Measurements from ENCODE around the gene ZNF438. TPM values are rescaled to one million over a fixed set of nuclear protein-coding genes. Genes with fewer than 3 reads are reported as not detected.

Gene ZNF438
- total and polyA plus RNA-seq, 4 donors, result 7.8 to 19.2 (median 10.2) TPM

DNA sequence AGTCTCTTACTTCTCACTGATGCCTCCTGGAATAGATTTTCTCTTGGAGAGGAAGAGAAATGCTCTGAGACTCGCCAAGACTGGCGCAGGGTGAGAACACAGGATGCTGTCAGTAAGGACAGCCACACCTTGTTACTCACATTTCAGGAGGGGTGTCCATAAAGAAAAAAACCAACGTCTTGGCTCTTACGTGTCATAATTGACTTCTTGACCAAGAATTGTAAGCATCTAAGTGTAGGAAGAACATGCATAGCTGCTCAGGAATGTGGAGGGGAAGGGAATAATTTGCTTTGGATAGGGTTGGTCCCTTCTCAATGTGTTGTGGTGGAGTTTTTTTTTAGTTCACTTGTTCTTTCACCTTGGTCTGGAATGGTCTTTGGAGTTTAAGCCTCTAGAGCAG lies 43.8 kb upstream of the ZNF438 start:
- H3K9ac ChIP-seq (ENCODE audit: insufficient read depth in 1 of 2, low read length in 2 of 2), result no peak overlapping the region
- DNase-seq (peak in 1 of 3 donors; percentile 61), ATAC-seq (ENCODE audit: insufficient read depth, low FRiP score) (no peak)
- TF ChIP-seq, protein P1, sequence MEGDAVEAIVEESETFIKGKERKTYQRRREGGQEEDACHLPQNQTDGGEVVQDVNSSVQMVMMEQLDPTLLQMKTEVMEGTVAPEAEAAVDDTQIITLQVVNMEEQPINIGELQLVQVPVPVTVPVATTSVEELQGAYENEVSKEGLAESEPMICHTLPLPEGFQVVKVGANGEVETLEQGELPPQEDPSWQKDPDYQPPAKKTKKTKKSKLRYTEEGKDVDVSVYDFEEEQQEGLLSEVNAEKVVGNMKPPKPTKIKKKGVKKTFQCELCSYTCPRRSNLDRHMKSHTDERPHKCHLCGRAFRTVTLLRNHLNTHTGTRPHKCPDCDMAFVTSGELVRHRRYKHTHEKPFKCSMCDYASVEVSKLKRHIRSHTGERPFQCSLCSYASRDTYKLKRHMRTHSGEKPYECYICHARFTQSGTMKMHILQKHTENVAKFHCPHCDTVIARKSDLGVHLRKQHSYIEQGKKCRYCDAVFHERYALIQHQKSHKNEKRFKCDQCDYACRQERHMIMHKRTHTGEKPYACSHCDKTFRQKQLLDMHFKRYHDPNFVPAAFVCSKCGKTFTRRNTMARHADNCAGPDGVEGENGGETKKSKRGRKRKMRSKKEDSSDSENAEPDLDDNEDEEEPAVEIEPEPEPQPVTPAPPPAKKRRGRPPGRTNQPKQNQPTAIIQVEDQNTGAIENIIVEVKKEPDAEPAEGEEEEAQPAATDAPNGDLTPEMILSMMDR (IDR thresholded peaks at IDR 0.05; ENCODE audit: control extremely low read depth, extremely low read depth), result no peak
- peaks cover 0 to 34% (median 10%) of the 10 kb centered on the region in 5 donors for H3K4me1 ChIP-seq (ENCODE audit: control insufficient read depth in 5 of 5, insufficient read depth in 5 of 5, low read length in 5 of 5)
- 37 to 73% methylated on average over 4 of the region's 4 CpGs for WGBS, 2 donors
- no peaks in the 10 kb centered on the region for H3K36me3 ChIP-seq (ENCODE audit: control insufficient read depth in 4 of 4, insufficient read depth in 4 of 4, low read length in 4 of 4)
- H3K27me3 ChIP-seq (ENCODE audit: control insufficient read depth in 3 of 3, insufficient read depth in 3 of 3, low read length in 2 of 3), result no peaks in the 10 kb centered on the region
- peaks cover 0 to 2% (median 0%) of the 10 kb centered on the region in 4 donors for H3K9me3 ChIP-seq (ENCODE audit: control insufficient read depth in 4 of 4, insufficient read depth in 3 of 4, low read length in 3 of 4)
- H3K4me3 ChIP-seq, result no peak overlapping the region
- no peak overlapping the region for H3K27ac ChIP-seq (ENCODE audit: low read depth in 1 of 2, low read length in 1 of 2)

DNA sequence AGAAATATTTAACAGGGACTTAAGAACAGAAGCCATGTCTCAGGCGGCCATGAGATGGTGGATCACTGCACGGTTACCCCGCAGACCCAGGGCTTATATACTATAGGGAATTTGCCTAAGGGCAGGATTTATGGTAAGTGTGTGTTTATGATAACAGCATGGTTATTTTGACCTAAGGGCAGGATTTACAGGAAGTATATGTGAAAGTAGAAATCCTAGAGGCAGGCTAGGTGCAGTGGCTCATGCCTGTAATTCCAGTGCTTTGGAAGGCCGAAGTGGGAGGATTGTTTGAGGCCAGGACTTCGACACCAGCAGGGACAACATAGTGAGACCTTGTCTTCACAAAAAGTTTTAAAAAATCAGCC lies 43.0 kb upstream of the ZNF438 start:
- H3K4me1 ChIP-seq (ENCODE audit: control insufficient read depth in 5 of 5, insufficient read depth in 5 of 5, low read length in 5 of 5), result peaks cover 0 to 34% (median 10%) of the 10 kb centered on the region in 5 donors
- H3K9me3 ChIP-seq (ENCODE audit: control insufficient read depth in 4 of 4, insufficient read depth in 3 of 4, low read length in 3 of 4), result peaks cover 0 to 2% (median 0%) of the 10 kb centered on the region in 4 donors
- H3K4me3 ChIP-seq, result no peak overlapping the region
- ATAC-seq (ENCODE audit: insufficient read depth, low FRiP score), result no peak
- H3K36me3 ChIP-seq (ENCODE audit: control insufficient read depth in 4 of 4, insufficient read depth in 4 of 4, low read length in 4 of 4), result no peaks in the 10 kb centered on the region
- no peak overlapping the region for H3K9ac ChIP-seq (ENCODE audit: insufficient read depth in 1 of 2, low read length in 2 of 2)
- H3K27ac ChIP-seq (ENCODE audit: low read depth in 1 of 2, low read length in 1 of 2), result peak overlapping the region in 1 of 2 donors; percentile 10
- no peak for DNase-seq
- TF ChIP-seq, protein P1 (IDR thresholded peaks at IDR 0.05; ENCODE audit: control extremely low read depth, extremely low read depth), result no peak
- WGBS, 2 donors, result 84 to 92% methylated on average over 5 of the region's 5 CpGs
- H3K27me3 ChIP-seq (ENCODE audit: control insufficient read depth in 3 of 3, insufficient read depth in 3 of 3, low read length in 2 of 3), result no peaks in the 10 kb centered on the region

DNA sequence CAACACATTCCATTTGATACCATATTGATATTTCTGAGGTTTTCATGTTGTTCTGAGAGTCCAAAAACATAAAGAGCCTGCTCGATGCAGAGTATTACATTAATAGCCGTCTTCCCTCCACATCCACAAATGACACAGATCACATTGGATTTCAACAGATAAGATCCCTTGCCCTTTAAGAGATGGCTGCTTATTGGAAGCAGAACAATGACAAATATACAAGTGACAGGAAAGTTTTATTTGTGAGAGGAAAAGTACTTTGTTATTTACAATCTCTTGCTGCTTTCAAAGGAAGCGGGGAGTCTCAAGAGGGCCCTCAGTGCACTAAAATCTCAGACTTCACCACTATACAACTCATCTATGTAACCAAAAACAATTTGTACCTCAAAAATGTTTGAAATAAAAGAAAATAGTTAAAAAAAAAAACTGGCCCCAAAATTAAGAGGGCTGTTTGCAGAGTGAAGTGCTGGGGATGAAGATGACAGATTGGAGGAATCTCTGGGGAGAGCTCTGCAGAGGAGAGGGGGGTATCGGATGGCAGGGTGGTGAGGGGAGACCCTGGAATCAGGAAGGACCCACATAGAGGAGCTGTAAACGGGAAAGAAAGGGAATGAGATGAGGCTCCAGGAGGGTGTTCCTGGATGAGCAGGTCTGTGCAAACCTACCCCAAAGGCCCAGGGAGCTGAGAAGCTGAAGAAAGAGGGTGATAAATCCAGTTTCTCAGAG lies 42.5 kb upstream of the ZNF438 start:
- ATAC-seq (ENCODE audit: insufficient read depth, low FRiP score) (no peak), DNase-seq (no peak)
- Histone ChIP-seq H3K27ac (ENCODE audit: low read depth in 1 of 2, low read length in 1 of 2) (peak overlapping the region in 1 of 2 donors; percentile 10), H3K9me3 (ENCODE audit: control insufficient read depth in 4 of 4, insufficient read depth in 3 of 4, low read length in 3 of 4) (peaks cover 0 to 2% (median 0%) of the 10 kb centered on the region in 4 donors), H3K9ac (ENCODE audit: insufficient read depth in 1 of 2, low read length in 2 of 2) (no peak overlapping the region), H3K36me3 (ENCODE audit: control insufficient read depth in 4 of 4, insufficient read depth in 4 of 4, low read length in 4 of 4) (no peaks in the 10 kb centered on the region), H3K4me3 (no peak overlapping the region), H3K27me3 (ENCODE audit: control insufficient read depth in 3 of 3, insufficient read depth in 3 of 3, low read length in 2 of 3) (no peaks in the 10 kb centered on the region), H3K4me1 (ENCODE audit: control insufficient read depth in 5 of 5, insufficient read depth in 5 of 5, low read length in 5 of 5) (peaks cover 0 to 34% (median 10%) of the 10 kb centered on the region in 5 donors)
- WGBS, 2 donors, result 65 to 82% methylated on average over 5 of the region's 5 CpGs
- TF ChIP-seq, protein P1 (IDR thresholded peaks at IDR 0.05; ENCODE audit: control extremely low read depth, extremely low read depth), result no peak

All from lung (tissue), 12 donors.